Gastrocnemius medialis (tissue), 4 donors: ENCODE measurements around the gene ECM1. TPM values are rescaled to one million over a fixed set of nuclear protein-coding genes. Genes with fewer than 3 reads are reported as not detected.
A peak's percentile ranks its signal among the peaks of the same experiment; 100 is the strongest.

Experiments used
- ATAC-seq, 2 donors: fragments of 150-250 bp; one replicate each; pipeline ENCODE4 v1.9.1; 2016
- DNase-seq, 2 donors: peaks; one replicate each; pipeline ENCODE4 v3.0.0-alpha.2; 2019
- H3K27ac ChIP-seq, 4 donors: fragments of 200-600 bp; sonication (generic); 1 replicate in 1 of 4; 2 replicates in 3 of 4; pipeline ENCODE4 v1.5.1; 2016 to 2018; ENCODE audit warnings: mild to moderate bottlenecking in 2 of 4, moderate library complexity in 1 of 4
- H3K27me3 ChIP-seq, 3 donors: fragments of 200-600 bp; sonication (generic) in 2 of 3; 1 replicate in 1 of 3; 2 replicates in 2 of 3; pipeline versions ENCODE4 v1.5.1 to v1.6.0; 2016 to 2019; ENCODE audit warnings: mild to moderate bottlenecking in 1 of 3, moderate library complexity in 1 of 3
- H3K36me3 ChIP-seq, 2 donors: fragments of 200-600 bp; sonication (generic) in 1 of 2; one replicate each; pipeline ENCODE4 v1.5.1; 2017 to 2018
- H3K4me1 ChIP-seq, 2 donors: fragments of 200-600 bp; sonication (generic) in 1 of 2; one replicate each; pipeline ENCODE4 v1.5.1; 2016 to 2017; ENCODE audit warnings: mild to moderate bottlenecking in 2 of 2
- H3K4me3 ChIP-seq, 4 donors: fragments of 200-600 bp; sonication (generic) in 3 of 4; 1 replicate in 1 of 4; 2 replicates in 3 of 4; pipeline ENCODE4 v1.5.1; 2016 to 2019; ENCODE audit warnings: mild to moderate bottlenecking in 2 of 4
- H3K9me3 ChIP-seq, 3 donors: fragments of 200-600 bp; sonication (generic) in 2 of 3; 1 replicate in 1 of 3; 2 replicates in 2 of 3; pipeline ENCODE4 v1.5.1; 2016 to 2019
- CTCF ChIP-seq, 5 experiments: fragments of 450-650 bp in 3 of 5; fragments of 200-600 bp in 2 of 5; sonication (generic) in 2 of 5; IDR thresholded peaks in 4 of 5; conservative IDR thresholded peaks in 1 of 5; 1 replicate in 4 of 5; 2 replicates in 1 of 5; pipeline ENCODE4 v1.5.1; 2016 to 2019; ENCODE audit warnings: antibody characterized with exemption in 5 of 5, mild to moderate bottlenecking in 3 of 5, moderate library complexity in 3 of 5
- POLR2A ChIP-seq, 2 donors: fragments of 450-650 bp; IDR thresholded peaks; one replicate each; pipeline ENCODE4 v1.6.1; 2017; ENCODE audit warnings: antibody characterized with exemption in 2 of 2, mild to moderate bottlenecking in 2 of 2, moderate library complexity in 2 of 2
- in situ Hi-C, 4 donors: fragments of 200-750 bp; cut with MboI; loops; one replicate each; pipeline versions ENCODE4 v1.15.0 to v1.8.0; 2017; ENCODE audit warnings: low sequenced_read_pairs in 4 of 4
- intact Hi-C: fragments of 100-400 bp; cut with DNase I; formaldehyde crosslinking; loops from one replicate; pipeline ENCODE4 v1.15.1; 2023; ENCODE audit warnings: low total_unique reads
- total RNA-seq, 4 donors: library from RNA; depleted of rRNA; stranded (reverse); fragments of >200 nt; gene quantifications; one replicate each; pipeline versions ENCODE4 v1.1.0 to v1.2.3, GENCODE V29; 2016

The ECM1 gene
- total RNA-seq, 4 donors from 2014 or later: 1.5 to 8.5 (median 5.6) TPM

- peak overlapping the region; percentile 56 to 79 (median 67) for H3K4me3 ChIP-seq
- no peaks in the 10 kb centered on the region for H3K9me3 ChIP-seq
- peaks cover 0 to 7% of the 10 kb centered on the region in 2 donors for H3K36me3 ChIP-seq
- TF ChIP-seq POLR2A (IDR thresholded peaks at IDR 0.05) (no peak), CTCF (IDR thresholded peaks at IDR 0.05 in 4 of 5, conservative IDR thresholded peaks at IDR 0.05 in 1 of 5) (peak in 1 of 5 experiments; percentile 17)
- ATAC-seq (peak in 1 of 2 donors; percentile 6), DNase-seq (no peak)
- no peaks in the 10 kb centered on the region for H3K27me3 ChIP-seq
- peak overlapping the region; percentile 87 to 94 (median 92) for H3K27ac ChIP-seq
- in situ Hi-C loops: no loop called here
- H3K4me1 ChIP-seq: peaks cover 6 to 14% of the 10 kb centered on the region in 2 donors
- intact Hi-C loops: loop anchor here (10.0 kb wide), 1 partner anchor 151 kb away; the partner anchor contains the start of gene RPRD2
Observed at GRCh38 chr1:150516050-150516591, 8.2 kb downstream of the ECM1 start.

GRCh38 chr1:150516616-150517015 lies 8.7 kb downstream of the ECM1 start:
- no peak for TF ChIP-seq CTCF (IDR thresholded peaks at IDR 0.05 in 4 of 5, conservative IDR thresholded peaks at IDR 0.05 in 1 of 5)
- no peak for TF ChIP-seq POLR2A (IDR thresholded peaks at IDR 0.05)
- in situ Hi-C loops: no loop called here
- ATAC-seq (no peak), DNase-seq (no peak)
- H3K9me3 ChIP-seq: no peaks in the 10 kb centered on the region
- intact Hi-C loops: loop anchor here (10.0 kb wide), 1 partner anchor 152 kb away; the partner anchor contains the start of gene RPRD2
- no peaks in the 10 kb centered on the region for H3K27me3 ChIP-seq
- H3K36me3 ChIP-seq: peaks cover 0 to 2% of the 10 kb centered on the region in 2 donors
- peaks cover 11 to 17% of the 10 kb centered on the region in 2 donors for H3K4me1 ChIP-seq
- H3K27ac ChIP-seq: peak overlapping the region; percentile 87 to 94 (median 92)
- H3K4me3 ChIP-seq: peak overlapping the region in 2 of 4 donors; percentile 63 to 71

- H3K9me3 ChIP-seq: no peaks in the 10 kb centered on the region
- peak overlapping the region; percentile 39 to 56 (median 52) for H3K27ac ChIP-seq
- no peak overlapping the region for H3K4me3 ChIP-seq
- H3K4me1 ChIP-seq: peaks cover 12 to 13% of the 10 kb centered on the region in 2 donors
- intact Hi-C loops (no loop called here), in situ Hi-C loops (no loop called here)
- no peak for TF ChIP-seq CTCF (IDR thresholded peaks at IDR 0.05 in 4 of 5, conservative IDR thresholded peaks at IDR 0.05 in 1 of 5)
- no peak for TF ChIP-seq POLR2A (IDR thresholded peaks at IDR 0.05)
- no peaks in the 10 kb centered on the region for H3K36me3 ChIP-seq
- ATAC-seq: peak in 1 of 2 donors; percentile 66
- no peaks in the 10 kb centered on the region for H3K27me3 ChIP-seq
- DNase-seq: no peak
Observed at GRCh38 chr1:150521196-150521968, 13.5 kb downstream of the ECM1 start.

- ATAC-seq (no peak), DNase-seq (no peak)
- TF ChIP-seq POLR2A (IDR thresholded peaks at IDR 0.05) (no peak), CTCF (IDR thresholded peaks at IDR 0.05 in 4 of 5, conservative IDR thresholded peaks at IDR 0.05 in 1 of 5) (no peak)
- intact Hi-C loops (no loop called here), in situ Hi-C loops (no loop called here)
- peaks cover 12 to 13% of the 10 kb centered on the region in 2 donors for H3K4me1 ChIP-seq
- no peak overlapping the region for H3K27ac ChIP-seq
- H3K9me3 ChIP-seq: no peaks in the 10 kb centered on the region
- H3K36me3 ChIP-seq: no peaks in the 10 kb centered on the region
- no peaks in the 10 kb centered on the region for H3K27me3 ChIP-seq
- no peak overlapping the region for H3K4me3 ChIP-seq
Observed at GRCh38 chr1:150525348-150525747, 17.4 kb downstream of the ECM1 start.
